GM18858 (cell line): ENCODE data around the gene CD99.
A peak's percentile ranks its signal among the peaks of the same experiment; 100 is the strongest.

ENCODE experiments used
- ATAC-seq: cut with Tn5 transposase; IDR thresholded peaks from one replicate; pipeline ENCODE4 v1.9.1; 2021; ENCODE audit not compliant: unreplicated experiment

The CD99 gene, protein sequence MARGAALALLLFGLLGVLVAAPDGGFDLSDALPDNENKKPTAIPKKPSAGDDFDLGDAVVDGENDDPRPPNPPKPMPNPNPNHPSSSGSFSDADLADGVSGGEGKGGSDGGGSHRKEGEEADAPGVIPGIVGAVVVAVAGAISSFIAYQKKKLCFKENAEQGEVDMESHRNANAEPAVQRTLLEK

DNA sequence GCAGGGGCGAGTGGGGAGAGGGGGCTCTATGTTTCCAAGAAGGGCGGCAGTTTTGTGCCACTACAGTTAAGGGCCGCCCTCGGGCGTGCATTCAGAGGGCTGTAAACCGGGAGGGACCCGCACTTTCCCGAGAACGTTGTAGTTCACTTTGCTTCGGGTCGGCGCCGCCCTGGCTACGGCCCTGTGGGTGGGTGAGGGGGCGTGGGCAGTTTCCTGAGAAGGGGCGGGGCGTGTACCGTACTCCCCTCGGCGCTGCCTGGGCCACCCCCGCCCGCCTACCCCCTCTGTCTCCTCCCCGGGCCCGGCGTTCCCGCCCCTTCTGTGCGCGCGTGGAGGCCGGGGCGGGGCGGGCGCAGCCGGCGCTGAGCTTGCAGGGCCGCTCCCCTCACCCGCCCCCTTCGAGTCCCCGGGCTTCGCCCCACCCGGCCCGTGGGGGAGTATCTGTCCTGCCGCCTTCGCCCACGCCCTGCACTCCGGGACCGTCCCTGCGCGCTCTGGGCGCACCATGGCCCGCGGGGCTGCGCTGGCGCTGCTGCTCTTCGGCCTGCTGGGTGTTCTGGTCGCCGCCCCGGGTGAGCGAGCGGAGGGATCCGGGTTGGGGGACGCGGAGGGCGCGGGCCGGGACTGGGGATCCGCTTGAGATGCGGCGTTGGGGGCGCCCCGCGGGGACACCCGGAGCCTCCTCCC, at the start of gene CD99:
Gene CD99 (plus strand): TSS at position 440 of the 687 bp plus-strand sequence. CDS start 66 bp downstream, at position 506.
- ATAC-seq, result peak; percentile 67

DNA sequence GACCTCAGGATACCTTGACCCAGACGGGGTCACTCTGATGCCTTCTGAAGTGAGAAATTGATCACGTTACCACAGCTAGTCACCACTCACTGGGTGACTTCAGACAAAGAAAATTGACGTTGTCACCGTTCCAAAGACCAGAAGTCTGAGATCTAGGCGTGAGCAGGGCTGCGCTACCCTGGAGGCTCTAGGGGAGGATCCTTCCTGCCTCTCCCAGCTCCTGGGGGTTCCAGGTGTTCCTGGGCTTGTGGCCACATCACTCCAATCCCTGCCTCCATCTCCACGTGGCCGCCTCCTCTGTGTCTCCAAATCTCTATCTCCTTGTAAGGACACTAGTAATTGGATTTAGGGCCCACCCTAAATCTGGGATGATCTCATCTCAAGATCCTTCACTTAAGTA, 48.9 kb upstream of the CD99 start:
- no peak for ATAC-seq

DNA sequence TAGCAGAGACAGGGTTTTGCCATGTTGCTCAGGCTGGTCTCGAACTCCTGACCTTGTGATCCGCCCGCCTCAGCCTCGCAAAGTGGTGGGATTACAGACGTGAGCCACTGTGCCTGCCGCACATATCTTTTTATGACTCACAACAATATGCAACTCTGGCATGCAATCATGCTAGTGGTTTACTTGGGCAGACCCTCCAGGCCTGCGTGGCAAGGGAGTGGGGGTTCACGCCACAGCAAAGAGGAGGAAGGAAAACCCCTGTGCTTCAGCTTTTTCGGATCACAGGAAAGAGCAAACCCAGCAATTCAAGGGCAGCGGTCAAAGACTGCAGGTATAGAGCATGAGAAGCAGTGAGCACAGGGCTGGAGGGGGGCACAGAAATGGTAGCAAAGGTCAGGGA, 48.3 kb upstream of the CD99 start:
- ATAC-seq, result no peak

DNA sequence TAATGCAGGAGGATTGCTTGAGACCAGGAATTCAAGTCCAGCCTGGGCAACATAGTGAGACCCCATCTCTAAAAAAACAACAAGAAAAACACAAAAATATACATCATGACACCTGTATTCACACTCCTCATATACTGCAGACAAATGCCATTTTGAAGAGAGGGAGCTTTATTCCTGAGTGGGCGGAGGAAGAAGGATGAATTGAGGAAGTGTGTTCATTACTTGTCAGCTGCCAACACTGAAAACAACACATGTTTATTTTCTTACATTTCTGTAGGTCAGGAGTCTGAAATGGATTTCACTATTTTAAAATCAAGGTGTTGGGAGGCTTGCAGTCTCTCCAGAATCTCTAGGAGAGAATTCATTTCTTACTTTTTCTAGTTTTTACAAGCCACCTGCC, 47.2 kb upstream of the CD99 start:
- no peak for ATAC-seq

DNA sequence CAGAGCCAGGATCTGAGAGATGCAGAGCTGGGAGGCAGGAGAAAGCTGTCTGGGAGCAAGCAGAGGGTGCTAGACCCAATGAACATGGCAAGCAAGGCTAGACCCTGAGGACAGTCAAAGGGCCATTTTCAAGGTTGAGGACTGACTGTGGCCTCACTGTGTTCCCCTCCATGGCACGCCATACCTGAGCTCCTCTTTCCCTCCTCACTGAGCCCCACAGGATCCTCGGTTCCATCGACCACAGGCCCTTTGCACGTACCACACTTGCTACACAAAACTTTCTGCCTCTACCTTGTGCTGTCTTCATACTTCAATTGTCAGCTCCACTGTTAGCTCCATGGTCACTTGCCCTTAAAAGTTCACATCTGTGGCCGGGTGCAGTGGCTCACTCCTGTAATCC, 45.5 kb upstream of the CD99 start:
- ATAC-seq, result no peak

DNA sequence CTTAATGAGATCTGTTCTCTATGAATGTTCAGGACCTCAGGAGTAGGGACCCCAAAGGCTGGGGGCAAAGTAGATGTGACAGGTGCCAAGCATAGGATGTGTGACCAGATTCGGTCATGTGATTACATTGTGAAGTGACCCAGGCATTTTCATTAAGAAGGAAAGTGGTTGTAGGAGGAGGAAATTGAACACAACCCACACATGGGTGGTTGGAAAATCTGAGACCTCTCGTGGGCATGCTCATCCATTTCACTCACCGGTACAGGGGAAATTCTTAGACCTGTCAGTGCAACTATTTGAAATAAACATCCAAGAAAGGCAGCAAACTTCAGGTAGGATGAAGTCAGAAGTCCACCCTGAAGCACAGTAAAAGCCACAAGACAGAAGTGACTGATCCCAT, 43.5 kb upstream of the CD99 start:
- no peak for ATAC-seq

DNA sequence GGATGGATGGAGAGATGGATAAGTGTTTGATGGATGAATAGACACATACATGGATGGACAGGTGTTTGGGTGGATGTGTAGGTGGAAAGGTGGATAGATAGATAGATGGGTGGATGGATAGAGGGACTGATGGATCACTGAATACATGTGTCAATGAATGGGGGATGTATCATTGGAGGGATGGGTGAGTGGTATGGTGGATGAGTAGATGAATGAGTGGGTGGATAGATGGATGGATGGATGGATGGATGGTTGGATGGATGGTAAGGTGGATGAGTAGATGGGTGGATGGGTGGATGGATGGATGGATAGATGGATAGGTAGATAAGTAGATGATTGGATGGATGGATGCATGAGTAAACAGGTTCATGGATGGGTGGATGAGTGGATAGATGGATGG, 41.1 kb upstream of the CD99 start:
- no peak for ATAC-seq

DNA sequence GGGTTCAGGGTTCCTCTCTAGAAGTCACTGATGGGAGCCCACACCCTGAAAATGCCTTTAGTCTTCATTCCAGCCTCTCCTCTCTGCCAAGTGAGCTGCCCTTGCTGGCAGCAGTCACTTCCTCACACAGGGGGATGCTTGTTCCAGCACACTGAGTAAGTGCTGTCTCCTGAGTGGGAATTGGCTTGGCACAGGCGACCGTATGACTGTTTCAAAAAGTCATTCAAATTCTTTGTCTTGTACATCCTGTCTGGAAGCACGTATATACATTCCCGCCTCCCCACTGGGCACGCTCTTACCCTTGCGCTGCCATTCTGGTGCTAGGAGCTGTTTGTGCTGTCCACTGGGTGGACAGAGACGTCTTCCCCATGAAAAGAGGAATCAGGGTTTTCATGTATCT, 40.2 kb upstream of the CD99 start:
- no peak for ATAC-seq

DNA sequence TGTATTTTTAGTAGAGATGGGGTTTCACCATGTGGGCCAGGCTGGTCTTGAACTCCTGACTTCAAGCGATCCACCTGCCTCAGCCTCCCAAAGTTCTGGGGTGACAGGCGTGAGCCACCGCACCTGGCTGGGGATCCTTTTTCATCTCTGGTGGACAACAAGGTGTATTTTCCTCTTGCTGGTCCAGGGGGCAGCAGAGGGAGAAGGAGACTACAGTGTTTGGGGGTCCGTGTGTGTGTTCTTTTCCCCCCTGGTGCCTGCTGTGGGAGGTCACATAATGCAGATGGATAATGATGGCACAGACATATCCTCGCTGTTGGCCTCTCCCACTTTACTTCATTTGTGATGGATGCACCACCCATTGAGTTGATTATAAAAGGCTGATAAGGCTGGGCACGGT, 39.0 kb upstream of the CD99 start:
- ATAC-seq, result no peak

DNA sequence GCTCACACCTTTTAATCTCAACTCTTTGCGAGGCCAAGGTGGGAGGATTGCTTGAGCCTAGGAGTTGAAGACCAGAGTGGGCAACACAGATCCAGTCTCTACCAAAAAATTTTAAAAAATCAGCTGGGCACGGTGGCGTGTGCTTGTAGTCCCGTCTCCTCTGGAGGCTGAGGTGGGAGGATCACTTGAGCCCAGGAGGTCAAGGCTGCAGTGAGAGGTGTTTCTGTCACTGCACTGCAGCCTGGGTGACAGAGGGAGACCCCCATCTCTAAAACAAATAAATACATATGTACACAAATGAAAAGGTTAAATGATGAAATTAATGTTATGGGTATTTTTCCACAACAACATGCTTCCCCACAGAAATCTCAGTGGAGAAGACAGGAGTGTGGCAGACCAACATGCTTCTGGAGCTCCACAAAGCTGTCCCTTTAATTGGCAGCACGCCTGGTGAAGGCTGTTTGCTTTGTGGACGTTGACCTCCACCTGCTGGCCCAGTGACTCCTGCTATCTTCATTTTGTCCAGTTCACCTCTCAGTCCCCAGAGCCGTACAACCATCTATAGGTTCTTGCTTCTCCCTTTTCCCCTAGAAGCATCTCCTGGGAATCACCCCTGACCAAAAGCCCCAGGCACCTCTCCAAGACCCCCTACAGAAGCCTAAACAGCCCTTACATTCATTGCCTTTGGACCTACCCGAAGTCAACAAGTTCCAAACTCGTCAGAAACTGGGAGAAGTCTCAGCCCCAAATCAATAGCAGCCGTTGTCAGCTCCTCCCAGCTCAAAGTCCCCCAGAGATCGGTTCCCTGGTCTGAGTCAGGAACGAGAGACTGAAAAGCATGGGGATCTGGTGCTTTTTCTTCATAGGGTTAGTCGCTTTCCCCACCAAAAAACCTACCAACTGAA, 36.4 kb upstream of the CD99 start:
- no peak for ATAC-seq

DNA sequence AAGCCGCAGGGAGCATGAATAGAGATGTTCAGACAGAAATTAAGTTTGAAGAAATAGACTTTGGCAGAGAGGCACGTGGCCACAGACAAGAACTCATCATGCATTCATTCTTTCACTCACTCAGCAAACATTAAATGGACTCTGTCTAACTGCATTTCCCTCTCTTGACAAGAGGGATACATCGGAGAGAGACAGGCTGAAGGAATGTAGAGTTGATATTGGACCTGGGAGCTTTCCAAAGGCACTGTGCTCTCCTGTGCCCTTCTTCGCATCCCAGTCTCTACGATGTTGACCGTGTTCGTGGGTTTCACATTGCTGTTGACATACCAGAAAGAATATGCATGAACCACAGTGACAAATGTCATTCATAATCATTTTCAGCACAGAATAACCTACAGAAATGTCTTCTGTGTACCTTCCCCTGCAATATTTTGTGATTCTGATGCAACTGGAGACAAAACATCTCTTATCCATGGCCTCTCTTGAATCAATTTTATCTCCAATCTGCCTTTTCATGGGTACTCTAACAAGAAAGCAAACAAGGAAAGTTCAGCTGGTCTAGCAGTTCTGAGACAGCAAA, 34.7 kb upstream of the CD99 start:
- ATAC-seq, result no peak

DNA sequence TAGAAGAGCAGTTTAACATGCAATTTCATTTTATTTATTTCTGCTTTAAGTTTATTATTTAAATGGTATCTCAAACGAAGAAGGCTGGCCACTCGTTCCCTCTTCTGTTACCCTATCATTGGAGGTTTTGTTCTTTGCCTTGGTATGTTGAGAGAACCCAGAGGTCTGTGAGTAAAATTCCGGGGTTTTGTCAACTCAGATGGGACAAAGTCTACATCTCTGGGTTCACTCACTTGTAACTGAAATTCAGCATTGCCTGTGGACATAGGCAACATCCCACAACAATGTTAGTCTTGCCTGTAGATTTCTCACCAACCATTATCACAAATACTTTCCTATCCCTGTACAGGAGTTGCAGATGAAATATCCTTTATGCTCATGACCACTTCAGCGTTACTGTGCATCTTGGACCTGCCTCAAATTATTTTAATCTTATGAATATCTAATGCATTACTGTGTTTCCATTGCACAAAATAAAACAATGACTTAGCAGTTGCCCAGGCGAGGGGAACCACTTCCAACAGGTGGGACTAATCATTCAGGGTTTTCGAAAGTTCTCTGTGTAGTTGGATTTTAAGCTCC, 33.5 kb upstream of the CD99 start:
- ATAC-seq, result no peak

DNA sequence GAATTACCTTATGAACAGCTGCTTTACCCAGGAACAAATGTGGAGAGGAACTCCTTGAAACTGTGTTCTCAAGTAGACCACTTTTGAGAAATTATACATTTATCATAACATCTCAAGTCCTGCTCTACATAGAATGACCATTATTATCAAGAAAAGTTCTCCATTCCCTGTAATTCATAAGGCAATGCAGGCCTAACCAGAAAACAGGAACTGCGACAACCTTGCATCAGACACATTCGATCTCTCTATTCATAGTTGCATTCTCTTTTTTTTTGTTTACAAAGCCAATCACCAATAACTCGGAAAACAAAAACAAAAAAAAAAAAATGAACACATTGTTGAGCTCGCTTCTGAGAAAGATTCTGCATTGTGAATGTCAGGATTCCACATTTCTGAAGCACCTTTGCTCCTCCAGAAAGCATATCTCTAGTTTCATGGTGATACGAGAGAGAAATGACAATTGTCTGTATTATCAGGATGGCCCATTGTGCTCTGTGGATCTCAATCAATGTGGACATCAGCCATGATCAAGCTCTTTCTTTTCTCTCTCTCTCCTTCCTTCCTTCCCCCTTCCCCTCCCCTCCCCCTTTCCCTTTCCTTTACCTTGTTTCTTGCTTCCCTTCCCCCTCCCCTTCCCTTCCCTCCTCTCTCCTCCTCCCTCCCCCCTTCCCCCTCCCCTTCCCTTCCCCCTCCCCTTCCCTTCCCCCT, 32.4 kb upstream of the CD99 start:
- ATAC-seq, result no peak

DNA sequence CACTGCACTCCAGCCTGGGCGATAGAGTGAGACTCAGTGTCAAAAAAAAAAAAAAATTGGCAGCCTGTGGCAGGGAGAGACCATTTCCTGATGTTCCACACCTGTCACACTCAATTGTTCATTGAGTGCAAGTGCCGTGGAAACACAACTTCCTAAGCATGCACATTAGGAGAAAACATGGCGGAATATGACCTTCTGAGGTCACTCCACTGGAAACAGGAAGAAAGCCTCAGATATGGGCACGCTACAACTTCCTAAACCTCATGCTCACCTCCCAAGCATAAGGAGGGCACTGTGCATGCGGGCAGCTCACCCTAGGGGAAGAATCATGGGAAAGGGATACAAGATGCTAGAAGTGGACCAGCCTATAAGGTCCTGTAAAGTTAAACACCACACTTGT, 28.5 kb upstream of the CD99 start:
- ATAC-seq, result no peak

DNA sequence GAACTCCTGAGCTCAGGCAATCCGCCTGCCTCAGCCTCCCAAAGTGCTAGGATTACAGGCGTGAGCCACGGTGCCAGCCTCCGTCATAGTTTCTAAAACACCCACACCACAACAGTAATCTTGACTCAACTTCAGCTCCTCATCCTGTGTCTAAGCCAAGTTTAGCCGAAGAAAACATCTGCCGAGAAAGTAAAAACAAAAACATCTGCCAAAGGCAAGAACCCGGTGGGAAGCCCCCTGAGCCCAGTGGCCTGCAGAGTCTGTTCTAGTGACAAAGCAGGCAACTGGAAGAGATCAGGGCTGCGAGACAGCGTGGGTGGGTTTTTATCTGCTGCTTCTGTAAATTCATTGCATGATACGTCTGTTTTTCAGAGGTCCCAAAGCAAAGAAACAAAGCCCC, 26.6 kb upstream of the CD99 start:
- ATAC-seq, result no peak

DNA sequence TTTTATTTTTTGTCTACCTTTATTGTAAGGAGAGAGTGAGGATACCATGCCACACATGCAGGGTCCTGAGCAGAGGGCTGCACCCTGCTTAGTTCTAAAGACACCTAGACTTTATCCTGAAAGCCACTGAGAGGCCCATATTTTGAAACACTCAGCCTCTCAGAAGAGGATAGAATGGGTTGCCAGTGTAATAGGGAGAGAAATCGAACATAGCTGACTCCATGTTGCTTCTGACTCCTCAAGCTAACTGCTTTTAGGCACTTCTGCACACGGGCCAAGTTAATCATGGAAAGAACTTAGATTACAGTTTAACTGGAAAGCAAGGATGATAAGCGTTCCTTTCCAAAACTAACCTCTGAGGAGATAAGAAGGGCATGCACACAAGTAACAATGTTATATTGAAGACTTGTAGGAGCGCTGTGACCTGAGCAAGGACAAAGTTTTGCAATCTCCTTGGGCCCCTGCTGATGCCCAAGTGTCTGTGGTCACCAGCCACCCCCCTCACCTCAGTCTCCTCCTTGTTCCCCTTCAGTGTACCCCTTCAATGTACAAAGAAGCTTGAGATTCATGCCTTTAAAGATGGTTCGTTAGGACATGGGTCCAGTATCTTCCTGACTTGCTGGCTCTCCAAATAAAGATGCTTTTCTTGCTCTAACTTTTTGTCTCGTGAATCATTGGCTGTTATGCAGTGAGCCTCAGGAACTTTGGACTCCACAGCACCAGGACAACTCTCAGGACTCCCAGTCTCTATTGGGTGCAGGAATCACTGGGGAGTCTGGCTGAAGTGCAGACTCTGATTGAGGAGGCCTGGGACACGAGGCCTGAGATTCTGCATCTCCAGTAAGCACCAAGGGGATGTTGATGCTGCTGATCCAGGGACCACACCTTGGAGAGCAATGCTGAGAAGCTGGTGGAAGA, 25.4 kb upstream of the CD99 start:
- ATAC-seq, result no peak

DNA sequence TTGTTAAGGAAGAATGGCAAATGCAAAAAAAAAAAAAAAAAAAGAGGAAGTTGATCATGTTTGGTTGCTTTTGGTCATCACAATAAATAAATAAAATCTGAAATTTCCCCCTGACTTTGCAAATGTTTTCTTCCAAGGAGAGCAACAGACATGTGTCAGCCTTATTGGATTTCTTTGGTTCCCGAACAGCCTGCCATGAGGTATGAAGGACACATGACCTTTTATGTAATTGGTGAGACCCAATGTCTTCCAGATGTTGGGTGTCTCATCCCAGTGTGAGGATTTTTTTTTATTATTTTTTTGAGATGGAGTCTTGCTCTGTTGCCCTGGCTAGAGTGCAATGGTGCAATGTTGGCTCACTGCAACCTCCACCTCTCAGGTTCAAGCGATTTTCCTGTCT, 24.6 kb upstream of the CD99 start:
- no peak for ATAC-seq

DNA sequence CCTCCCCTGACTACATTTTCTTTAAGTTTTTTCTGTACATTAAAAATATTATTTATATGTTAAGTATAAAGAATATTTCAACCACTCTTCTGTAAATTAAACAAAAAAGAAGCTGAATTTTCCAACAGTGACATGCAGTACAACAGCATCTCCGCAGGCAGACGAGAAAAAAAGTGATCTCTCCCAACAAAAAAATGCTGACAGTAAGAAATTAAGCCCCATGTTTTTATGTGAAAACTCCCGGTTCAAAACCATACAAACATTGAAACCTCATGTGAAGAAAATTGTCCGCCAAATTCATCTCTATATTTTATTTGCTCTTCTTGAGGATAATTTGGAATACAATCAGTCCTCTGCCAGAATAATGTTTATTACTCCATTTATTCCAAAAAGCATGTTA, 20.1 kb upstream of the CD99 start:
- no peak for ATAC-seq

DNA sequence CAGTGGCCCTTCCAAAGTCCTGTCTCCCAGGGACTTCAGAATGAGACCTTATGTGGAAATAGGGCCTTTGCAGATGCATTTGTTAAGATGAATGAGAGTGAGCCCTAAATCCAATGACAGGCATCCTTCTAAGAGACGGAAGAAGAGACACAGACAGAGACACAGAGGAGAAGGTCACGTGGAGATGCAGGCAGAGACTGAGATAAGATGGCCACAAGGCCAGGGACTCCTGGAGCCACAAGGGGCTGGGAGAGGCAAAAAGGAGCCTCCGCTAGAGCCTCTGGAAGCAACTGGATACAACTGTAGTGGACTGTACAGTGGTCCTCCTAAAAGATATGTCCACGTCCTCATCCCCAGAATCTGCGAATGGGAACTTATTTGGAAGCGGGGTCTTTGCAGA, 19.0 kb upstream of the CD99 start:
- ATAC-seq, result no peak

DNA sequence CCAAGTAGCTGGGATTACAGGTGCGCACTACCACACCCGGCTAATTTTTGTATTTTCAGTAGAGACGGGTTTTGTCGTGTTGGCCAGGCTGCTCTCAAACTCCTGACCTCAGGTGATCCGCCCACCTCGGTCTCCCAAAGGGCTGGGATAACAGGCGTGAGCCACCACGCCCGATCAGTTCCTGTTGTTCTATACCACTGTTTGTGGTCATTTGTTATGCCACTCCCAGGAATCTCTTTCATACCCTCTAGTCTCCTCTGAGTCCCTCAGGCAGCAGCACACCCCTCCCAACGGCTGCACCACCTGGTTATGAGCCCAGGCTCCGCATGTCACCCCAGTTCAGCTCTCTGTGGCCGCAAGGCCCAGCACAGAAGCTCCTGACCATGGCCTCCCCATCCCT, 17.5 kb upstream of the CD99 start:
- no peak for ATAC-seq
